Aorta (tissue), 5 donors: Measurements from ENCODE around the gene PRKN. TPM values are rescaled to one million over a fixed set of nuclear protein-coding genes. Genes with fewer than 3 reads are reported as not detected.

Experiments used
- ATAC-seq: fragments of 200-7000 bp; cut with Tn5 transposase; one replicate; pipeline ENCODE4 v1.9.1; 2022; ENCODE audit warnings: moderate library complexity; ENCODE audit not compliant: low FRiP score
- DNase-seq, 2 donors: peaks; one replicate each; pipeline ENCODE4 v3.0.0-alpha.2; 2020
- H3K27ac ChIP-seq, 2 donors: one replicate each; pipeline ENCODE4 v1.5.1; 2013; ENCODE audit warnings: low read length in 2 of 2, mild to moderate bottlenecking in 2 of 2, moderate library complexity in 2 of 2, control low read depth in 1 of 2, inconsistent platforms in 1 of 2, low read depth in 1 of 2
- H3K27me3 ChIP-seq, 2 donors: one replicate each; pipeline ENCODE4 v1.6.1; 2013; ENCODE audit warnings: control low read depth in 1 of 2, low read length in 1 of 2, mild to moderate bottlenecking in 1 of 2, moderate library complexity in 1 of 2; ENCODE audit not compliant: insufficient read depth in 2 of 2, control insufficient read depth in 1 of 2
- H3K36me3 ChIP-seq, 2 donors: one replicate each; pipeline ENCODE4 v1.6.1; 2013; ENCODE audit warnings: control low read depth in 1 of 2, low read length in 1 of 2, mild to moderate bottlenecking in 1 of 2; ENCODE audit not compliant: insufficient read depth in 2 of 2, control insufficient read depth in 1 of 2
- H3K4me1 ChIP-seq, 2 donors: one replicate each; pipeline ENCODE4 v1.6.1; 2013; ENCODE audit warnings: low read length in 2 of 2, control low read depth in 1 of 2, mild to moderate bottlenecking in 1 of 2, moderate library complexity in 1 of 2; ENCODE audit not compliant: insufficient read depth in 2 of 2, control insufficient read depth in 1 of 2
- H3K4me3 ChIP-seq, 2 donors: one replicate each; pipeline ENCODE4 v1.5.1; 2013; ENCODE audit warnings: low read length in 2 of 2, control low read depth in 1 of 2, mild to moderate bottlenecking in 1 of 2
- H3K9me3 ChIP-seq: one replicate; pipeline ENCODE4 v1.6.1; 2013; ENCODE audit warnings: mild to moderate bottlenecking, low read length; ENCODE audit not compliant: control insufficient read depth
- WGBS, 2 donors: extraction: QIAGEN DNeasy Blood & Tissue Kit; methylation state at CpG; one replicate each; pipeline ENCODE4 v1.1.7; 2013; 5-methylcytosine and 5-hydroxymethylcytosine counted together
- intact Hi-C, 2 donors: fragments of 100-400 bp; cut with DNase I; formaldehyde crosslinking; loops; one replicate each; pipeline versions ENCODE4 v1.14.2 to v1.15.0; 2022
- polyA plus RNA-seq, 2 donors: library from polyadenylated mRNA; stranded (reverse); fragments of 200-250 nt; gene quantifications; one replicate each; pipeline ENCODE4 v1.2.3, GENCODE V29; 2013
- total RNA-seq, 2 donors: library from RNA; stranded (reverse); fragmentation: NEBNext Ultra II Directional; extraction: Animal tissue kit (Norgen Biotek cat#: 25700); gene quantifications; one replicate each; pipeline ENCODE4 v1.2.1, GENCODE V29; 2021
- donor health status: healthy with polysubstance abuse.
- donor health status: Bipolar disorder and iron deficiency.
- donor health status: DM: no; HTN: no; CAD: no.
- donor health status: DM: no; HTN: no; CAD: no.
- donor health status: DM: yes; HTN: yes; CAD: no.

Gene PRKN
- total and polyA plus RNA-seq, 4 donors, result 1.0 to 17.3 (median 5.7) TPM

GRCh38 chr6:162026031-162026430 is 701.5 kb downstream of the PRKN start:
- intact Hi-C loops, result no loop called here
- H3K27me3 ChIP-seq, result no peaks in the 10 kb centered on the region
- no peaks in the 10 kb centered on the region for H3K9me3 ChIP-seq
- no peaks in the 10 kb centered on the region for H3K4me1 ChIP-seq
- H3K4me3 ChIP-seq, result no peak overlapping the region
- DNase-seq (no peak), ATAC-seq (no peak)
- H3K27ac ChIP-seq, result no peak overlapping the region
- no peaks in the 10 kb centered on the region for H3K36me3 ChIP-seq
- 84 to 85% methylated on average over 8 of the region's 8 CpGs for WGBS, 2 donors

GRCh38 chr6:162019349-162019748 is 708.2 kb downstream of the PRKN start:
- intact Hi-C loops, result no loop called here
- no peak for DNase-seq
- no peak overlapping the region for H3K27ac ChIP-seq
- no peak overlapping the region for H3K4me3 ChIP-seq
- ATAC-seq, result no peak
- no peaks in the 10 kb centered on the region for H3K9me3 ChIP-seq
- no peaks in the 10 kb centered on the region for H3K4me1 ChIP-seq
- no peaks in the 10 kb centered on the region for H3K36me3 ChIP-seq
- WGBS, 2 donors, result 20 to 32% methylated on average over 6 of the region's 6 CpGs
- no peaks in the 10 kb centered on the region for H3K27me3 ChIP-seq

- WGBS, 2 donors, result 24 to 39% methylated on average over 5 of the region's 5 CpGs
- Histone ChIP-seq H3K27ac (no peak overlapping the region), H3K4me3 (no peak overlapping the region), H3K4me1 (no peaks in the 10 kb centered on the region), H3K9me3 (no peaks in the 10 kb centered on the region), H3K27me3 (no peaks in the 10 kb centered on the region), H3K36me3 (no peaks in the 10 kb centered on the region)
- intact Hi-C loops, result no loop called here
- DNase-seq (no peak), ATAC-seq (no peak)
These were observed 710.0 kb downstream of the PRKN start for GRCh38 chr6:162017536-162017935.

- no peak overlapping the region for H3K4me3 ChIP-seq
- H3K27me3 ChIP-seq, result no peaks in the 10 kb centered on the region
- no peaks in the 10 kb centered on the region for H3K4me1 ChIP-seq
- intact Hi-C loops, result no loop called here
- 80 to 82% methylated on average over 13 of the region's 13 CpGs for WGBS, 2 donors
- no peak overlapping the region for H3K27ac ChIP-seq
- no peak for ATAC-seq
- DNase-seq, result no peak
- H3K9me3 ChIP-seq, result no peaks in the 10 kb centered on the region
- no peaks in the 10 kb centered on the region for H3K36me3 ChIP-seq
These were observed 713.3 kb downstream of the PRKN start for GRCh38 chr6:162014069-162014811.

- ATAC-seq (no peak), DNase-seq (no peak)
- intact Hi-C loops, result no loop called here
- Histone ChIP-seq H3K4me3 (no peak overlapping the region), H3K27me3 (no peaks in the 10 kb centered on the region), H3K36me3 (no peaks in the 10 kb centered on the region), H3K9me3 (no peaks in the 10 kb centered on the region), H3K27ac (no peak overlapping the region), H3K4me1 (no peaks in the 10 kb centered on the region)
- 42 to 48% methylated on average over 4 of the region's 4 CpGs for WGBS, 2 donors
These were observed 722.2 kb downstream of the PRKN start for GRCh38 chr6:162005372-162005771.

GRCh38 chr6:161996783-161997182 is 730.8 kb downstream of the PRKN start:
- Histone ChIP-seq H3K4me1 (no peaks in the 10 kb centered on the region), H3K36me3 (no peaks in the 10 kb centered on the region), H3K27me3 (no peaks in the 10 kb centered on the region), H3K27ac (no peak overlapping the region), H3K4me3 (no peak overlapping the region), H3K9me3 (peaks cover 3% of the 10 kb centered on the region)
- intact Hi-C loops, result no loop called here
- no peak for DNase-seq
- WGBS, 2 donors, result 74 to 77% methylated on average over 9 of the region's 9 CpGs
- ATAC-seq, result no peak

- Histone ChIP-seq H3K4me1 (no peaks in the 10 kb centered on the region), H3K9me3 (peaks cover 6% of the 10 kb centered on the region), H3K27ac (no peak overlapping the region), H3K27me3 (no peaks in the 10 kb centered on the region), H3K36me3 (no peaks in the 10 kb centered on the region), H3K4me3 (no peak overlapping the region)
- no peak for ATAC-seq
- intact Hi-C loops, result no loop called here
- DNase-seq, result no peak
- WGBS, 2 donors, result 84 to 87% methylated on average over 3 of the region's 3 CpGs
These were observed 741.6 kb downstream of the PRKN start for GRCh38 chr6:161985876-161986423.

GRCh38 chr6:161984713-161985112 is 742.9 kb downstream of the PRKN start:
- no peaks in the 10 kb centered on the region for H3K27me3 ChIP-seq
- DNase-seq (no peak), ATAC-seq (no peak)
- intact Hi-C loops, result no loop called here
- no peak overlapping the region for H3K4me3 ChIP-seq
- no peaks in the 10 kb centered on the region for H3K4me1 ChIP-seq
- no peaks in the 10 kb centered on the region for H3K36me3 ChIP-seq
- 48 to 51% methylated on average over 4 of the region's 4 CpGs for WGBS, 2 donors
- H3K27ac ChIP-seq, result no peak overlapping the region
- peaks cover 3% of the 10 kb centered on the region for H3K9me3 ChIP-seq

- H3K4me3 ChIP-seq, result no peak overlapping the region
- peaks cover 0 to 2% of the 10 kb centered on the region in 2 donors for H3K36me3 ChIP-seq
- intact Hi-C loops, result no loop called here
- H3K9me3 ChIP-seq, result no peaks in the 10 kb centered on the region
- H3K27me3 ChIP-seq, result no peaks in the 10 kb centered on the region
- no peak for DNase-seq
- ATAC-seq, result no peak
- no peak overlapping the region for H3K27ac ChIP-seq
- H3K4me1 ChIP-seq, result no peaks in the 10 kb centered on the region
- WGBS, 2 donors, result 41 to 49% methylated on average over 4 of the region's 4 CpGs
These were observed 751.0 kb downstream of the PRKN start for GRCh38 chr6:161976553-161976952.
